Stimulated activated naive CD4-positive, alpha-beta T cell treated with Interleukin-2 at 50 U/mL for 16 hours (primary cell): ENCODE measurements around the gene FOSL1.
A peak's percentile ranks its signal among the peaks of the same experiment; 100 is the strongest.

Experiments used
- DNase-seq: peaks from one replicate; lab custom pipeline; 2025; lab: John Stamatoyannopoulos, UW

The FOSL1 gene

DNA sequence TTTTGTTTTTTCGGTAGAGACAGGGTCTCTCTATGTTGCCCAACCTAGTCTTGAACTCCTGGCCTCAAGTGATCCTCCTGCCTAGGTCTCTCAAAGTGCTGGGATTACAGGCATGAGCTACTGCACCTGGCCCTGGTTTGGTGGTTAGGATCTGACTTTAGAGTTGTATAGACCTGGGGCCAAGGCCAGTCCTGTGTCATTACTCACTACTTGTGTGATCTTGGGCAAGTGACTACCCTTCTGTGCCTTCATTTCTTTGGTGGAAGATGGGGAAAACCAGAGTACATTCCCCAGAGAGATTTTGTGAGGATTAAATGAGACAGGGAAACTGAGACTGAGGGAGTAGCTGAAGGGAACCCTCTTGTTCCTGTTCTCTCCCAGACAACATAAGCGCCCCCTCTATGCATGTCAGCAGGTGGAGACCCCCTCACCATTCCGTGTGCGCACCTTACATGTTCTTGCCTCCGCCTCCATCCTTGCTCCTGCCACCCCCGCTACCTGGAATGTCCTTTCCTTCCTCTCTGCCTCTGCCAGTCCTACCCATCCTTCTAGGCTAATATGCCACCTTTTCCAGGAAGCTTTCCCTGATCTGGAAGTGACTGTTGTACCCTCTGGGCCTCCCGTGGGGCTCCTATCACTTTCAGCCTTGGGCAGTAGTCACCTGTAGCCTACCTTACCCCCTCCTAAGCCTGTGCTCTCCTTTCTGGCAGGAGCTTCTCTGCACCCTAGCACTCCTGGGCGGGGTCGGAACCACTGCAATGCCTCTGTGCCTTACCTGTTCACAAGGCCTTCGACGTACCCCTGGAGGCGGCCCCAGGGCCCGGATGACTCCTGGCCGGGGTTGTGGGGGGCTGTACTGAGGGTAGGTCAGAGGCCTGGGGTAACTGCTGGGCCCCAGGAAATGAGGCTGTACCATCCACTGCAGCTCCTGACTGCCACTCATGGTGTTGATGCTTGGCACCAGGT lies 3.9 kb downstream of the FOSL1 start:
- DNase-seq: no peak

DNA sequence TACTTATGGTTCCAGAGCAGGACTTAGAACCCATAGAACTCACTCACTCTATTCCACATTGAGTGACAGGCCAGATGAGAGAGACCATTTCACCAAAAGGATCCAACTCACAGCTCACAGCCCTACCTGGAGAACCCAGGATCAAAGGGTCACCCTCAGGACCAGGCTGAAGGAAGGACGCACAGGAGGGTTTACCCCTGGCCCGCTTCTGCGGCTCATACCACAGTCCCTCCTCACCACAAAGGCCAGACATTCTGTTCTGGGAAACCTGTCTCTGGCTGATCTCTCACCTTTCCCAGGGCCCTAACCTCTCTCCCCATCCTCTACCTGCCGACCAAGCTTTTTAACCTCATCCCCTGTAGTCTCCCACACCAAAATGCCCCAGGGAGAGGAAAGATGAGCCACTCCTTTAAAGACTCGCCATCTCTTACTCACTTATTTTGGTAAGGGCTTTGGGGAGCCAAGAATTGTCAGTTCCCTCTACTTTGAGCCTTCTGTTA lies 4.7 kb downstream of the FOSL1 start:
- no peak for DNase-seq

DNA sequence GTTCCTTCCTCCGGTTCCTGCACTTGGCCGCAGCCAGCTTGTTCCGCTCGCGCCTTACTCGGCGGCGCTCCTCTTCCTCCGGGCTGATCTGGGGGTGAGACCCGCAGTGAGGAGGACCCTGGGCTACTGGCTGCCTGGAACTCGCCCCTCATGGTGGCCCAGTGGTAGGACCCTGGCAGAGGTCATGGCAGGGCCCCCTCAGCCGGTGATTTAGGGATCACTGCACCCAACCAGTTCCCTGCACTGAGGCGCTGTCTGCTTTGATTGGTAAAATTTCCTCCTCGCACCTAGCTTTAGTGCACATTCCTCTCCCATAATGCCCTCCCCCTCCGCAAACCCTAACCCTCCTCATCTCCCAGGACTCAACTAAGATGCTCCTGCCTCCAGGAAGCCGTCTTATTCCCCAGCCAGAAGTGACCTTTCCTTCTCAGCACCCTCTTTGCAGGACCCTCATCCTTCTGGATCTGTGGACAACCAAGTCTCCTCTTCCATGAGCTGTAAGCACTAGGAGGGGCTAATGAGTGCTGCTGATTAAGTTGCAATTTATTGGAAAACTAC lies 6.1 kb downstream of the FOSL1 start:
- no peak for DNase-seq

DNA sequence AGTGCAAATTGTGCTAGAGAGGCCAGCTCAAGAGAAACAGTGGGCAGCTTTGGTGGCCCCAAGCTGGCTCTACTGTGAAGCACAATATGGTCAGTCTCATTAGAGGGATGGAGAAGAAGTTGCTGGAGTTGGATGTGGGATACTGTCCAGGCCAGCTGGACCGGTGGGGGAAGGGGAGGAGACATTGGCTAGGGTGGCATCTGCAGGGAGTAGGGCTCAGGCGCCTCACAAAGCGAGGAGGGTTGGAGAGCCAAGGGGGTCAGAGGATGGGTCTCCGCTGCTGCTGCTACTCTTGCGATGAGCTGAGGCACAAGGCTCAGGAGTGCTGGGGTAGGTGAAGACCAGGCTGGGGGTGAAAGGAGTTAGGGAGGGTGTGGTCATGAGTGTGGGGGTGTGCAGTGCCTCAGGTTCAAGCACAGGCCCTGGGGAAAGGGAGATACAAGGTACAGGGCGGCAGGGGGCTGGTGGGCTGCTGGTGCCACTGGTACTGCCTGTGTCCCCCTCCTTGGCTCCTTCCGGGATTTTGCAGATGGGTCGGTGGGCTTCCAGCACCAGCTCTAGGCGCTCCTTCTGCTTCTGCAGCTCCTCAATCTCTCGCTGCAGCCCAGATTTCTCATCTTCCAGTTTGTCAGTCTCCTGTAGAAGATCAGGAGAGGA lies 7.4 kb downstream of the FOSL1 start:
- no peak for DNase-seq

DNA sequence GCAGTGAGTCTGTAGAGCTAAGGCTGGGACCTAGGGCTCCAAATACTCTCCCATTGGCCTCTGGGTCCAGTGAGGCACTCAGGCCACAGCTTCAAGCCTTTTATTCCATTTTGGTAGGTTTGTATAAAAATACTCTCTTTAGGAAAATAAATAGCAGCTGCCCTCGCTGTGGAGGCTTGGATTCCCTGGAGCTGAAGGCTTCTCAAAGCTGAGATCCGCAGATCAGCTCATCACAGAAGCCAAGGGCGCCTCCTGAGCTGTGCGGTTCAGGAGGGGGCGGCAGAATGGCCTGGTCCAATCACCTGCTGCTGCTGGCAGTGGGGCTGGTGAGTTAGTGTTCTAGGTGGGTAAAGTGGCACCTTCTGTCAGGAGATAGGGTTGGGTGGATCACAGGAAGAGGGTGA lies 8.0 kb downstream of the FOSL1 start:
- DNase-seq: peak; percentile 16

DNA sequence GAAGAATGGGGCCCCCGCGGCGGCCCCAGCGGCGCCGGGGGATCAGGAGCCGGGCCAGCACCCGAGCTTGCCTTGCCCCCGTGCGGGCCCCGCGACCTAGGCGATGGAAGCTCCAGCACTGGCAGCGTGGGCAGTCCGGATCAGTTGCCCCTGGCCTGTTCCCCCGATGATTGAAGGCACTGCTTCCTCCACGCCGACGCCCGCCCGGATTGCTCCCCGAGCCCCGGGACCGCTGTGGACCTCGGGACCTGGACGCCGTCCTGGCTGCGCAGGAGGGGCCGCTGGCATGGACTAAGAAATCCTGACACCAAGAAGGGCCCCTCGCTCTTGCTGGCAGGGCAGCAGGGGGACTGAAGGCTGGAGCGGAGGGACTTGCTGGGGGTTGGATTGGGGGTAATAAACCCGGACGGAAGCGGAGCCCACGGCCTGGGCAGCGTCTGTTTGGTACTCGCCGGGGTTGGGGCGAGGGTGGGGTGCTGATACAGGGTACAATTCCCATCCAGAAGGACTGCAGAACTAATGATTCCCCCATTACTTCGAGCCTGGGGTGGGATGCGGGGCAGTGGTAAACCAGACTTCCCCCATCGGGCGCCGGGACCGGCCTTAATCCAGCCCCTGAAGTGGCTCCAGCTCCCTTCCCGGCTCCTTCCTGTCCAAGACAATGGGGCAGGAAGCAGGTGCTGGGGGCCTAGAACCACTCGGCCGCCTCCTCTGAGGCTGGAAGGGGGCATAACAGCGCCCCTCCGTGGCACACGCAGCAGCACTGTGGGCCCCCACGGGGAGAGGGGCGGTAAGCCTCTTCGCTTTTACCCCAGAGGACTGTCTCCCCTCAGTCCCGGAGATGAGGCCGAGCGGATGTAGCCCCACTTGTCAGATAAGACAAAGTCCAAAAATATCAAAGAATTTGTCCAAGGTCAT lies 8.7 kb downstream of the FOSL1 start:
- no peak for DNase-seq

DNA sequence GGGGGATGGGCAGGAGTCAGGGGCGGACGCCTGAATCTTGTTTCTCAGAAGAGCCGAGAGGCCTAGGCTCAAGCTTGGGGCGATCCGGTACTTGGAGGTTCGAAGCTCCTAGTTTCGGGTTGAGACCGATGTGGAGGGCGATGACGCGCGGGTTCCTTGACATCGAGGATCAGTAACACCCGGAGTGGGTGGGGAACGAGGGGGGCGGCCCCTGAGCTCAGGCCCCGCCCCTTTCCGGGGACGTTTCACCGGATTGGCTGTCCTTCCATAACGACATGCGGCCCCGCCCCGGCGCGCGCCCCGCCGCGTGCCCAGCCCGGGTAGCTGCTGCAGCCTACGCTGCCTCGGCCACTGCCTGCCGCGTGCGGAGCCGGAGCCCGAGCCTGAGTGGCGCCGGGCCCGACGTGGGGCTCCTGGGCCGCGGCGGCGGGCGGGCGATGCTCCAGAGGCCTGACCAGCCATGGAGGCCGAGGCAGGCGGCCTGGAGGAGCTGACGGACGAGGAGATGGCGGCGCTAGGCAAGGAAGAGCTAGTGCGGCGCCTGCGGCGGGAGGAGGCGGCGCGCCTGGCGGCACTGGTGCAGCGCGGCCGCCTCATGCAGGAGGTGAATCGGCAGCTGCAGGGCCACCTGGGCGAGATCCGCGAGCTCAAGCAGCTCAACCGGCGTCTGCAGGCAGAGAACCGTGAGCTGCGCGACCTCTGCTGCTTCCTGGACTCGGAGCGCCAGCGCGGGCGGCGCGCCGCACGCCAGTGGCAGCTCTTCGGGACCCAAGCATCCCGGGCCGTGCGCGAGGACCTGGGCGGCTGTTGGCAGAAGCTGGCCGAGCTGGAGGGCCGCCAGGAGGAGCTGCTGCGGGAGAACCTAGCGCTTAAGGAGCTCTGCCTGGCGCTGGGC lies 9.6 kb downstream of the FOSL1 start, which contains the start of gene CCDC85B:
TSS of gene CCDC85B (plus strand) at position 350 of the 895 bp plus-strand sequence. CDS start at position 461, 111 bp downstream.
- DNase-seq: peak; percentile 94

DNA sequence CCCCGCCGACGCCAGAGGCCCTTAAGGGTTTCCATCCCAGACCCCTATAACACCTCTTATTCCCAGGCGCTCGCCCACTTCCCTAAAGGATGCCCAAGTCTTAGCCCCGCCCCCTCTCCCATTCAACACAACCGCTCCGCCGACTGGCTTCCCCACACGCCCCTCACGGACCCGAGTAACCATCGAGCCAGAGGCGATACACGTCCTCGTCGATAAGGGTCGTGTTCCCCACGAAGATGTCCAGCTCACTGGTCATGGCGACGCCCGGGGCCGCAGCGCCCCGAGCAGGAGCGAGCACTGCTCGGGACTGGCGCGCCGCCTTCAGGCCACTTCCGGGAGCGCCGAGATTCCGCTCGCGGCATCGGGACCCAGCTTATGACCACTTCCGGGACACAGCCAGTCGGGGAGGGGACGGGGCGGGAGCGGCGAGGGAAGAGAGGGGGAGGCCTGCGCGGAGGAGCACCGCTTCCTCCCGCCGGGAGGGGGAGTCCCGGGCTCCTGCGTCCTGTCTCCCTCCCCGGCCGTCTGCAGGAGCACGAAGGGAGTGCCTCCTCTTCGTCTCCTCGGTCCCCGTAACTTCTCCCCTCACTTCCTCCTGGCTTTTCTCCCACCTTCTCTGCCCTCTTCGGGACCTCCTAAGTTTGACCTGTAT lies 11.9 kb downstream of the FOSL1 start, which contains the start of gene FIBP:
TSS of gene FIBP (minus strand) at position 309 of the 652 bp plus-strand sequence. CDS start at position 256, 53 bp downstream.
- peak; percentile 96 for DNase-seq

DNA sequence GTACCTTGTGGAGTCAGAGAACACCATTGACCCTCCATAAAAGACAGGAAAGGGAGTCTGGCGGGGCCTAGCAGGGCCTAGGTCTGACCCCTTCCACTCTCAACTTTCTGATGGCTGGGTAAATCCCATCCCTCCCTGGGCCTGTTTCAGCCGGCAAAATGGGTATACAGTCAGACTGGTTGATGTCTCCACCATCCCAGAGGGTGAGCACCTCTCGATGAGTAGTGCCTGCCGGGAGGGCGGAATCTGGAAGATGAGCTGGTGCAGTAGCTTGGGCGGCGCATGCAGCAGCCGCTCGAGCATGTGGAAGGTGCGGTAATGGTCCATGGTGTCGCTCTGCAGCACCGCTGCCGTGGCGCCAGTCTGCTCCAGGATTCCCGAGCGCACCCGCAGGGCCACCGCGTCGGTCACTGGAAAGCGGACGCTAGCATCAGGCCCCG lies 12.4 kb downstream of the FOSL1 start:
- DNase-seq: no peak

DNA sequence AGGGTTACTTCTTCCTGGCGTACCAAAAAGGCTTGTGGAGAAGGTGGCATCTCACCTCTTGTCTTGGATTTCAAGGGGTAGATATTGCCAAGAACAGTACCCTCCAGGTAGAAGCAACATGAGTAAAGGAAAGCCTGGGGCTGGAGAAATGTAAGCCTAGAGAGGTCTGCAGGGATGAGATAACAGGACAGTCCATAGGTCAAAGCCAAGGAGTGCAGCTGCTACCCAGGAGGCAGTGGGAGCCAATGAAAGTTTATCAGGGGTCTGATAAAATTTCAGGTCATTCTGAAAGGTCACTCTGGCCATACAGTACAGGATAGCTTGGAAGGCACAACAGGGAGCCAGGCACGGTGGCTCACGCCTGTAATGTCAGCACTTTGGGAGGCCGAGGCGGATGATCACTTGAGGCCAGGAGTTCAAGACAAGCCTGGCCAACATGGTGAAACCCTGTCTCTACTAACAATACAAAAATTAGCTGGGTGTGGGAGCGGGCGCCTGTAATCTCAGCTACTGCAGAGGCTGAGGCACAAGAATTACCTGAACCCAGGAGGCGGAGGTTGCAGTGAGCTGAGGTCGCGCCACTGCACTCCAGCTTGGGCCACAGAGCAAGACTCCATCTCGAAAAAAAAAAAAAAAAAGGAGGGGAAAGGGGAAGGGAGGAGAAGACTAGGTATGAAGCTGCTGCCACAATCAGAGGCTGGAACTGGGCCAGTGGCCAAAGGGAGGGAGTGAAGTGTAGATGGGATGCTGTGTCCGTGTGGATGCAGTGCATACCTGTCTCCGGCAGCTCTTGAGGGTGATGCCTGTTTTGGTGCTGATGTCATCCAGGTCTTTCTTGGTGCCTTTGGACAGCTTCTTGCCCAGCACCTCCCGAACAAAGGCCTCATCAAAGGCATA lies 13.1 kb downstream of the FOSL1 start:
- no peak for DNase-seq

DNA sequence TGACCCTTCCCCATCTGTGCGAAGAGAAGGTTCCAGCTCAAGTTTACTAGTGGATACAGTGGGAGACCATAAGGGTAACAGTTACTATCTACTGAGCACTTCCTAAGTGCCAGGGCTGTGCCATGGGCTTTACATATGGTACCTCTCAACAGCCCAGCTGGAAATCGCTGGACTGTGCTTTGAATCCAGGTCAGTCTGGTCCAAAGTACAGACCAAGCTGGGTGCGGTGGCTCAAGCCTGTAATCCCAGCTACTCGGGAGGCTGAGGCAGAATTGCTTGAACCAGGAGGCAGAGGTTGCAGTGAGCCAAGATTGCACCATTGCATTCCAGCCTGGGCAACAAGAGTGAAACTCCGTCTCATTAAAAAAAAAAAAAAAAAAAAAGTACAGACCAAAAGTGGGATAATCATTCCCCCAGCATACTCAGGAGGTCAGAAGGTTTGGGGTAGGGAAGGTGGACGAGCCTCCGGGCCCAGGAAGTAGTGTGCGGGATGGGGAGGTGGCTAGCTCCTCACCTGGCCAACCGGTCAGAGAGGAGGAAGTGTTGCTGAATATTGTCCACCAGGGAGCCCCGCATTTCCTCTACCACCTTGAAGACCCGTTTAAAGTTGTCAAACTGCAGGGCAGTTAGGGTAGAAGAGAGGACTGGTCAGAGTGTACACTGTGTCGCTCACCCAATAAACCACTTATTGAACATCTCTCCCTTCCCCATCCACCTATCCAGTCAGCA lies 14.2 kb downstream of the FOSL1 start:
- DNase-seq: no peak

DNA sequence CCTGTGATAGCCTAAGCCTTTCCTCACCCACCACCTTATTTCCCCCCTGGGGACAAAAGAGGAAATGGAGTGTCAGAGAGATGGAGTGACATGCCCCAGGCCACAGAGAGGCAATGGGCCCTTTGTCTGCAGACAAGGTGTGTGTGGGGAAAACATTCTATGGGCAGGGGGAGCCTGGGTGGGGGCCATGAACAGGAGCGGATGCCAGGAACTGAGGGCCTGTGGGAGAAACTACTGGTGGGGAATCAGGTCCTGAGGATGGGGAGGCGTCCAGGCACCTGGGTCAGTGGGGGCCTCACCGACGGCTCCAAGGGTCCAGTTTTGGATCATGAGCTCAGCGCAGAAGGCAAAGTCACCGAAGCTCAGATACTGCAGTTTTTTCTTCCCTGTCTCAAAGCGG lies 15.0 kb downstream of the FOSL1 start:
- no peak for DNase-seq

DNA sequence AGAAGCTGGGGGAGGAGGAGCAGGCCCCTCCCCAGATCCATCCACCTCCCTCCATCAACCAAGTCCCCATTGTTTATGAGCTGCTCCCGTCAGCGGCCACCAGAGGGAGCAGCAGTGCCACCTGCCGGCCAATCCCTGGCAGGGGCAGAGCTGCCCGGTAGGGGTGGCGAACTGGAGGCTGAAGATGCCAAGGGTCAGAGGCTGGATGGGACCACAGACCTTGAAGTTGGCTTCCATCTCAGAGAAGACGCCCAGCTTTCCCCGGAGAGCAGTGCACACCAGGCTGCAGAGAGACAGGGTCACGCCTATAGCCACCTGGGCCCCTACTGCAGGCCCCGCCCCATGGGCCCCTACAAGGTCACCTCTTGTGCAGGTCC lies 15.5 kb downstream of the FOSL1 start:
- DNase-seq: peak; percentile 74

DNA sequence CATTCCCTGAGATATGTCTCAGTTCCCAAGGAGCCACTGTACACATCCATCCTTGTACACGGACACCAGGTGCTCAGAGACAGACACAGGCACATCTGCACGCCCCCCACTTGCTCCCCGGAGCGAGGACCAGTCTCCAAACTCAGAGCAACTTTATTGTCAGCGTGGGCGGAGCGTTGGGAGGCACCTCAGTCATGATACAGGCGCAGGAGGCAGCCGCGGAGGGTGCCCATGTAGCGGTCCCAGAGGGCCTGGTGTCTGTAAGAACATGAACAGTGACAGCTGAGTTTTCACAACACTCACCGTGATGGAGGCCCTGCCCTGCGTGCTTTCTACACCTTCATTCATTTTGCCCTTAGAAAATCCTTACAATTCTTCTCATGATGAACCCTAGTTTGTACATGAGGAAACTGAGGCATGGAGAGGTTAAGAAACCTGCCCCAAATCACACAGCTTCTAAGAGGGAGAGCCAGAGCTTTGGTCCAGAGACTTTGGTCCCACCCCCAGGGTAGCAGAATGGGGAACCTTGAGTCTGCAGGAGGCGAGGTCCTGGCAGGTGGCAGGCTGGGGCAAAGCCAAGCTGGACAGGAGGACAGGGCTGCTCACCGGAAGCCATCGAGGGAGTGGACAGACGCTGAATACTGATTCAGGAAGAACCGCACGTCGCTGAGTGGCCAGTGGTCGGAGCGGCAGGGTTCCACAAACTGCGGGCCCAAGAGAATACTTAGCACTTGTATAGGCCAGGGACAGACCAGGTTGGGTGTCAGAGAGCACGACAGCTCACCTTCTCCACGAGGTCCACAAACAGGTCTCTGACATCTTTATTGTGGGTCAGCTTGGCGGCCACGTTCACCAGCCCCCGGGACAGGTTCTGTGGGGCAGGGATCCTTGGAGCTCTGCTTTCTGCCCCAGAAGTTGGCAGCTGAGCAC lies 16.1 kb downstream of the FOSL1 start:
- DNase-seq: no peak

DNA sequence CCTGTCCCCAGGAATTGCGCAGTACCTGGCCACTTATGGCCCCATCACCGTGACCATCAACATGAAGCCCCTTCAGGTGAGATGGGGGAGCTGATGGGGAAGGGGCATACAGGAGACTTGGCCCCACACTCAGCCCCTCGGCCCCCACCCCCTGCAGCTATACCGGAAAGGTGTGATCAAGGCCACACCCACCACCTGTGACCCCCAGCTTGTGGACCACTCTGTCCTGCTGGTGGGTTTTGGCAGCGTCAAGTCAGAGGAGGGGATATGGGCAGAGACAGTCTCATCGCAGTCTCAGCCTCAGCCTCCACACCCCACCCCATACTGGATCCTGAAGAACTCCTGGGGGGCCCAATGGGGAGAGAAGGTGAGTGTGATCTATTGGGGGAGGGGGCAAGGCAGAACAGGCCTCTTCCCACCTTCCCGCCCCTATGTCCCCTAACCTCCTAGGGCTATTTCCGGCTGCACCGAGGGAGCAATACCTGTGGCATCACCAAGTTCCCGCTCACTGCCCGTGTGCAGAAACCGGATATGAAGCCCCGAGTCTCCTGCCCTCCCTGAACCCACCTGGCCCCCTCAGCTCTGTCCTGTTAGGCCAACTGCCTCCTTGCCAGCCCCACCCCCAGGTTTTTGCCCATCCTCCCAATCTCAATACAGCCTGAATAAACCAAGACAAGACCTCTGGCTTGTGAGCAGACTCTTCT lies 17.0 kb downstream of the FOSL1 start:
- DNase-seq: no peak
